ENCODE measurements around the gene F3. TPM values are rescaled to one million over a fixed set of nuclear protein-coding genes. Genes with fewer than 3 reads are reported as not detected.

Gene F3
- total and polyA plus RNA-seq, 2 experiments from 2014 or later: 281 to 390 TPM

- TF ChIP-seq, protein P1, sequence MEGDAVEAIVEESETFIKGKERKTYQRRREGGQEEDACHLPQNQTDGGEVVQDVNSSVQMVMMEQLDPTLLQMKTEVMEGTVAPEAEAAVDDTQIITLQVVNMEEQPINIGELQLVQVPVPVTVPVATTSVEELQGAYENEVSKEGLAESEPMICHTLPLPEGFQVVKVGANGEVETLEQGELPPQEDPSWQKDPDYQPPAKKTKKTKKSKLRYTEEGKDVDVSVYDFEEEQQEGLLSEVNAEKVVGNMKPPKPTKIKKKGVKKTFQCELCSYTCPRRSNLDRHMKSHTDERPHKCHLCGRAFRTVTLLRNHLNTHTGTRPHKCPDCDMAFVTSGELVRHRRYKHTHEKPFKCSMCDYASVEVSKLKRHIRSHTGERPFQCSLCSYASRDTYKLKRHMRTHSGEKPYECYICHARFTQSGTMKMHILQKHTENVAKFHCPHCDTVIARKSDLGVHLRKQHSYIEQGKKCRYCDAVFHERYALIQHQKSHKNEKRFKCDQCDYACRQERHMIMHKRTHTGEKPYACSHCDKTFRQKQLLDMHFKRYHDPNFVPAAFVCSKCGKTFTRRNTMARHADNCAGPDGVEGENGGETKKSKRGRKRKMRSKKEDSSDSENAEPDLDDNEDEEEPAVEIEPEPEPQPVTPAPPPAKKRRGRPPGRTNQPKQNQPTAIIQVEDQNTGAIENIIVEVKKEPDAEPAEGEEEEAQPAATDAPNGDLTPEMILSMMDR (IDR thresholded peaks at IDR 0.05; ENCODE audit: poor library complexity): no peak
- TF ChIP-seq EZH2 (IDR thresholded peaks at IDR 0.05; ENCODE audit: borderline replicate concordance) (no peak), EZH2phosphoT487 (IDR thresholded peaks at IDR 0.05; ENCODE audit: low read depth, severe bottlenecking, unreplicated experiment) (no peak)
- Histone ChIP-seq H3K9me3 (ENCODE audit: low read depth) (no peaks in the 10 kb centered on the region), H3K4me3 (no peak overlapping the region), H3K9me2 (replicated peaks; ENCODE audit: insufficient read depth) (no peaks in the 10 kb centered on the region), H2AFZ (no peak overlapping the region), H3K4me2 (no peak overlapping the region), H3K79me2 (no peaks in the 10 kb centered on the region), H3K27ac (peak overlapping the region; percentile 76), H3K36me3 (replicated peaks; ENCODE audit: insufficient read depth, low read depth) (no peaks in the 10 kb centered on the region), H4K20me1 (ENCODE audit: insufficient read depth, poor library complexity, severe bottlenecking) (no peaks in the 10 kb centered on the region), H3K27me3 (no peaks in the 10 kb centered on the region), H3K4me1 (ENCODE audit: insufficient read depth) (peaks cover 47% of the 10 kb centered on the region)
- 82% methylated on average over 5 of the region's 5 CpGs for WGBS (ENCODE audit: low lambda C conversion rate, missing lambda C conversion rate)
- DNase-seq (ENCODE audit: low spot score): no peak
Observed at GRCh38 chr1:94555091-94555490, 13.5 kb upstream of the F3 start.

DNA sequence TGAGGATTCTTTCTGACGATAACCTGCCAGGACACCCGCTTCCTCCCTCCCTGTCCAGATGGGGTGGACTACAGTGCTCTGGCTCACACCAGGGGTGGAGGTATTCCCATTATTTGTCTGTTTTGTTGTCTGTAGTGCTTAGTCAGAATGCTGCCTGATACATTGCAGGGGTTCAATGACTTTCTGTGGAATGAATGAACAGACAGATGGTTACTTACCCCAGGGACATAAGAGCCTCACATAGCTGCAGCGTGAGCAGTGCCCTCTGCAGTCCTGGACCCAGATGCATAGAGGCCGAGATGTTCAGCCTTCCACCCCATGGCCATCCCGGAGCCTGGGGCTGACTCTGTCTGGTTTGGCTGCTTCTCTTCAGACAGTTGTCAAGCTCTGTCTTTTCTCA, 13.0 kb upstream of the F3 start:
- no peaks in the 10 kb centered on the region for H4K20me1 ChIP-seq (ENCODE audit: insufficient read depth, poor library complexity, severe bottlenecking)
- H3K27me3 ChIP-seq: no peaks in the 10 kb centered on the region
- H3K36me3 ChIP-seq (replicated peaks; ENCODE audit: insufficient read depth, low read depth): no peaks in the 10 kb centered on the region
- H2AFZ ChIP-seq: no peak overlapping the region
- no peaks in the 10 kb centered on the region for H3K79me2 ChIP-seq
- no peaks in the 10 kb centered on the region for H3K9me2 ChIP-seq (replicated peaks; ENCODE audit: insufficient read depth)
- TF ChIP-seq, protein P1 (IDR thresholded peaks at IDR 0.05; ENCODE audit: poor library complexity): no peak
- no peak for TF ChIP-seq EZH2phosphoT487 (IDR thresholded peaks at IDR 0.05; ENCODE audit: low read depth, severe bottlenecking, unreplicated experiment)
- TF ChIP-seq EZH2 (IDR thresholded peaks at IDR 0.05; ENCODE audit: borderline replicate concordance): no peak
- H3K9me3 ChIP-seq (ENCODE audit: low read depth): no peaks in the 10 kb centered on the region
- peak overlapping the region; percentile 76 for H3K27ac ChIP-seq
- H3K4me1 ChIP-seq (ENCODE audit: insufficient read depth): peaks cover 50% of the 10 kb centered on the region
- no peak overlapping the region for H3K4me3 ChIP-seq
- DNase-seq (ENCODE audit: low spot score): no peak
- H3K4me2 ChIP-seq: no peak overlapping the region
- WGBS (ENCODE audit: low lambda C conversion rate, missing lambda C conversion rate): 60% methylated on average over 5 of the region's 5 CpGs

GRCh38 chr1:94553931-94554330, 12.4 kb upstream of the F3 start:
- H4K20me1 ChIP-seq (ENCODE audit: insufficient read depth, poor library complexity, severe bottlenecking): no peaks in the 10 kb centered on the region
- no peaks in the 10 kb centered on the region for H3K9me3 ChIP-seq (ENCODE audit: low read depth)
- peak overlapping the region; percentile 76 for H3K27ac ChIP-seq
- no peak overlapping the region for H3K4me3 ChIP-seq
- H2AFZ ChIP-seq: no peak overlapping the region
- H3K36me3 ChIP-seq (replicated peaks; ENCODE audit: insufficient read depth, low read depth): no peaks in the 10 kb centered on the region
- no peaks in the 10 kb centered on the region for H3K9me2 ChIP-seq (replicated peaks; ENCODE audit: insufficient read depth)
- TF ChIP-seq, protein P1 (IDR thresholded peaks at IDR 0.05; ENCODE audit: poor library complexity): no peak
- TF ChIP-seq EZH2 (IDR thresholded peaks at IDR 0.05; ENCODE audit: borderline replicate concordance): no peak
- no peak for TF ChIP-seq EZH2phosphoT487 (IDR thresholded peaks at IDR 0.05; ENCODE audit: low read depth, severe bottlenecking, unreplicated experiment)
- WGBS (ENCODE audit: low lambda C conversion rate, missing lambda C conversion rate): 75% methylated on average over 4 of the region's 4 CpGs
- peaks cover 50% of the 10 kb centered on the region for H3K4me1 ChIP-seq (ENCODE audit: insufficient read depth)
- H3K79me2 ChIP-seq: no peaks in the 10 kb centered on the region
- peak overlapping the region; percentile 39 for H3K4me2 ChIP-seq
- no peaks in the 10 kb centered on the region for H3K27me3 ChIP-seq
- no peak for DNase-seq (ENCODE audit: low spot score)

GRCh38 chr1:94553323-94553730, 11.8 kb upstream of the F3 start:
- Histone ChIP-seq H4K20me1 (ENCODE audit: insufficient read depth, poor library complexity, severe bottlenecking) (no peaks in the 10 kb centered on the region), H3K4me1 (ENCODE audit: insufficient read depth) (peaks cover 50% of the 10 kb centered on the region), H3K4me2 (peak overlapping the region; percentile 39), H3K27ac (peak overlapping the region; percentile 76), H3K9me3 (ENCODE audit: low read depth) (no peaks in the 10 kb centered on the region), H2AFZ (no peak overlapping the region), H3K79me2 (no peaks in the 10 kb centered on the region), H3K4me3 (no peak overlapping the region), H3K9me2 (replicated peaks; ENCODE audit: insufficient read depth) (no peaks in the 10 kb centered on the region), H3K36me3 (replicated peaks; ENCODE audit: insufficient read depth, low read depth) (no peaks in the 10 kb centered on the region), H3K27me3 (no peaks in the 10 kb centered on the region)
- TF ChIP-seq EZH2 (IDR thresholded peaks at IDR 0.05; ENCODE audit: borderline replicate concordance) (no peak), EZH2phosphoT487 (IDR thresholded peaks at IDR 0.05; ENCODE audit: low read depth, severe bottlenecking, unreplicated experiment) (no peak)
- TF ChIP-seq, protein P1 (IDR thresholded peaks at IDR 0.05; ENCODE audit: poor library complexity): no peak
- DNase-seq (ENCODE audit: low spot score): no peak
- WGBS (ENCODE audit: low lambda C conversion rate, missing lambda C conversion rate): 7% methylated on average over 5 of the region's 5 CpGs
